H4 (cell line): ENCODE results near the gene HSPG2. TPM values are rescaled to one million over a fixed set of nuclear protein-coding genes. Genes with fewer than 3 reads are reported as not detected.
A peak's percentile ranks its signal among the peaks of the same experiment; 100 is the strongest.
"Not testable (repeated sequence)": the region's sequence is repeated elsewhere in the genome, so short reads cannot be mapped to it uniquely, and the experiment has no call there.

Experiments
- DNase-seq: peaks from one replicate; pipeline ENCODE4 v3.0.0-alpha.2; 2015; ENCODE audit warnings: low spot score
- total RNA-seq: library from RNA; depleted of rRNA; stranded (reverse); fragments of >200 nt; shearing (Covaris generic); gene quantifications from 2 replicates; pipeline ENCODE4 v1.2.3, GENCODE V29; 2014

Gene HSPG2
- total RNA-seq, 1 experiment from 2014 or later, result 8.9 TPM

- no peak for DNase-seq
Measured at GRCh38 chr1:21912038-21912758, 24.9 kb downstream of the HSPG2 start.

GRCh38 chr1:21911205-21912001 is 25.7 kb downstream of the HSPG2 start:
- DNase-seq, result no peak

DNA sequence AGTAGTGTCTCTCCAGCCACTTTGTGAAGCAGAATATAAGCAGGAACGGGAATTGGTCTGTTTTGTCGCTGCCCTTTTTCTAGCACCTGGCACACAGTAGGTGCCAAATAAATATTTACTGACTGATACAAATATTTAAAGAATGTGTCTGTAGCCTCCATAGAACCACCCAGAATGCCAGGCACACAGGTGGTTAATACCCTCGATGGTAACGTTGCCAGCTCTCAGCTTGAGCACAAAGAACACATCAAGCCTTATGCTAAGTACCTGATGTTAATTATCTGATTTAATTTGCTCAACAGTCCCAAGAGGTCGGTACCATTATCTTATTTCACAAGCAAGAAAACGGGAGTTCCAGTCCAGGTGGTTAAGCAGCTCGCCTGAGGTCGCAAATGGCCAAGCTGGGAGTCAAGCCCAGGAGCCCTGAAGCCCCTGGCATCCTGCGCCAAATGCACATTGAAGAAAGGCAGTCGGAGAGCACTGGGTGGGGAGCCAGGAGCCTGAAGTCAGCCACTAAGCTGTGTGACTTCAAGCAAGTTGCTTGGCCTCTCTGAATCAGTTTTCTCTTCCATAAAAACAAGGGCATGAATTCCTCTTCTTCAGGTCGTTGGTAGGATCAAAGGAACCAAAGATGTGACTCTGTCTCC is 26.4 kb downstream of the HSPG2 start:
- no peak for DNase-seq

- DNase-seq, result no peak
Measured at GRCh38 chr1:21909787-21910503, 27.2 kb downstream of the HSPG2 start.

DNA sequence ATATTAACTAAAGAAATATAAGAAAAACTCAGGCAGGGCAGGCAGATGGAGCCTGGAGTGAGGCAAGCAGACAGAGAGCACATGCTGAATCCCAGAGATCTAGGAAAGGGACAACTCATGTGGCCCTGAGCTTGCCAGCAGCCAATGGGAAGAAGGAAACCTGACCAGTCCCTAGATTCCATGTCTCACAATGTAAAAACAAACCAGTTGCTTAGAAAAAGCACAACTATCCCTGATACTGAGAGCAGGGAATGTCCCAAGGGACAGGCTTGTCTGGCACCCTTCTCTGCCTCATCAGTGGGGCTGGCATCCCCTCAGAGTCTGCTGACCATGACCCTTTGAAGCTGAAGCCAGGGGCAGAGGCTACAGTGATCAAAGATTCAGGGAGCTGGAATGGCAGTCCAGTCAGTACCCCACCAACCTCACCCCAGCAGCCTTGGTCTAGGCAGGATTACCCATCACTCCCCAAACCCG is 27.8 kb downstream of the HSPG2 start:
- DNase-seq, result no peak

GRCh38 chr1:21907737-21908534 is 29.2 kb downstream of the HSPG2 start:
- DNase-seq, result not testable (repeated sequence)

DNA sequence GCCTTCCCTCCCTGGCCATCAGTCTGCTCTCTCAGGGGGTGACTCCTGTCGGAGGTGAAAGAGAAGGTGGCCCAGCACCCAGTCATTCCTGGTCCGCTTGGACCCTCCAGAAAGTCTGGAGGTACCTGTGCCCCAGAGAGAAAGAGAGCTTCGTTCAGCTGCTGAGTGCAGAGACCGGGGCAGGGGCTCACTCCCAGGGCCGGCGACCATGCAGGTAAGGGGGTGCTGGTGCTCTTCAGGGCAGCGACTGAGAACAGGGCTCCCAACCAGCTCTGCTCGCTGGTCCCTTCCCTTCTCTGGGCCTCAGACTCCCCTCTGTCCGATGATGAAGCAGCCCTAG is 30.1 kb downstream of the HSPG2 start:
- DNase-seq, result no peak

- no peak for DNase-seq
Measured at GRCh38 chr1:21906173-21907078, 30.7 kb downstream of the HSPG2 start.

GRCh38 chr1:21904704-21905520 is 32.2 kb downstream of the HSPG2 start:
- DNase-seq, result peak; percentile 46

GRCh38 chr1:21904454-21904703 is 32.7 kb downstream of the HSPG2 start:
- no peak for DNase-seq

DNA sequence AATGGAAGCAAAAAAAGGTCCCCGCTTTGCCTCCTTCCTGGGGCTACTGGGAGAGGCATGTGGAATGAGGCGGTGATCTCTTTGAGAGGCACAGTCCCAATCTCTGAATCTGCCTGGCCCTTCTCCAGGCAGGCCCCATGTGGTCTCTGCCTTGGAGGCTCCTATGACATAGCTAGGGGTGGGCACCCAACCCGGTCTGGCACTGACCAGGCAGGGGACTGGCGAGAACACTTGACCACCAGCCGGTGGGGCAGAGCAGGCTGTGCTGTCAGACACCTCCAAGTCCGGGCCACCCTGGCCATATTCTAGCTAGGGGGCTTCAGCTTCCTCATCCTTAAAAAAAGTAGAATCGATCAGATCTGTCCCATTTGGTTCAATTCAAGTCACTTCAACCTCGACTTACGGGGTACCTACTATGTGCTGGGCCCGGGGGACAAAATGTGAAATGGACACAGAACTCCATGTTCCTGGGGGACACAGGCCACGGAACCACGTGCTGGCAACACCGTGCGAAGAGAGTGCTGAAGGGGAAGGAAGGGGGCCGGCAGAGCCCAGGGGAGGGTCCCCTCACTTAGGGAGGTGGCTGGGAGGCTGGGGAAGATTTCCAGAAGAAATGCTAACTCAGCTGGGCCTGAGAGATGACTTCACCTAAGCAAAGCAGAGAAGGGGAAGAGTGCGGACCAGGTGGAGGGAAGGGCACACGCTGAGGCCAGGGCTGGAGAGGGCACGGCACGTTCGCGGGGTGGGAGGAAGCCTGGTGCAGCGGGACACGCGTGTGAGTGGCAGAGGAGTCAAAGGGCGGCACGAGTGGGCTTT is 33.3 kb downstream of the HSPG2 start:
- DNase-seq, result no peak

GRCh38 chr1:21902026-21903012 is 34.8 kb downstream of the HSPG2 start:
- no peak for DNase-seq

- no peak for DNase-seq
Measured at GRCh38 chr1:21901473-21901847, 35.6 kb downstream of the HSPG2 start.

GRCh38 chr1:21900766-21901472 is 36.2 kb downstream of the HSPG2 start:
- no peak for DNase-seq

DNA sequence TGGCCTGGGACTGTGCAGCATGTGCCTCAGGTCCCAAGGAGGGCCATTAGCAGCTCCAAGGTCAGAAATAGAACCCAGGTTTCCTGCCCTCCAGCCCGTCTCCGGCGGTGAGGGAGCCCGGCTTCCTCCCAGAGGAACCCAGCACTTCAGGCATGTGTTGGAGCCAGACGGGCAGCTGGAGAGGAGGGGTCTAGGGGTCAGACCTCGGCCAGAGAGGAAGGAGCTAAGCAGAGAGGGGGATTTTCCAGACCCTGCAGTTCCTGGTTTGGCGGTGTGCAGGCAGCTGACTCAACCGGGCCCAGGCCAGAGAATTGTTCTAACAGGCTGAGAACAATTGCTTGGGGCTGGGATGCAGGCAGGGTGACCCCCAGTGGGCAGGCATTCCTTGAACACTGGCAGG is 37.1 kb downstream of the HSPG2 start:
- DNase-seq, result no peak

DNA sequence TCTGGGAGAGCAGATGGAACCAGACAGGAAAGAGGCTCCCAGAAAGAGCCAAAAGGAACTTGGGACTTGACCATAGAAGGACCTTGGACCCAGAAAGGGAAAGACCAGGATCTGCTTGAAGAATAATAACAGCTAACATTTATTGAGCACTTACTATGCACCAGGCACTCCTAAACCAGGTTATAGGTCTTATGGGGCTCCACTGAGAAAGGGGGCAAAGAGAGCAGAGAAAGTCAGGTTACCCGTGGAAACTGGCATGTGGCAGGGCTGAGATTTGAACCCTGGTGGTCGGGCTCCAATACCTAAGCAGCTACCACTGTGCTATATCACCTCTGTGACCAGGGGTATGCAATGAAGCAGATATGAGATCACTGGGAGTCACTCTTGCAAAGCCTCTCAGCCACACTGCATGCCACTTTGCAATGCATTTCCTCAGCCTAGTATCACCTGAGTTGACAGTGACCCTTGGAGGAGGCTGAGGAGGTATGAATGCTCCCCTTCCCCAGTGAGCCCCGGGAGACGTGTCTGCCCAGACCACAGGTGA is 37.8 kb downstream of the HSPG2 start:
- no peak for DNase-seq
